Muscle layer of colon (tissue), 2 donors: ENCODE measurements around the gene CEP170B.

ENCODE experiments used
- H3K27ac ChIP-seq: one replicate; pipeline ENCODE4 v1.7.0; 2013; ENCODE audit warnings: low read depth, mild to moderate bottlenecking, low read length, moderate library complexity
- H3K27me3 ChIP-seq, 2 donors: one replicate each; pipeline ENCODE4 v1.7.0; 2013; ENCODE audit warnings: low read length in 2 of 2, mild to moderate bottlenecking in 2 of 2; ENCODE audit not compliant: insufficient read depth in 2 of 2, control insufficient read depth in 1 of 2
- H3K36me3 ChIP-seq: one replicate; pipeline ENCODE4 v1.7.0; 2013; ENCODE audit warnings: mild to moderate bottlenecking, low read length; ENCODE audit not compliant: insufficient read depth
- H3K4me1 ChIP-seq: one replicate; pipeline ENCODE4 v1.7.0; 2013; ENCODE audit warnings: mild to moderate bottlenecking, low read length; ENCODE audit not compliant: insufficient read depth
- H3K4me3 ChIP-seq, 2 donors: one replicate each; pipeline ENCODE4 v1.7.0; 2013; ENCODE audit warnings: low read length in 2 of 2, low read depth in 1 of 2, mild to moderate bottlenecking in 1 of 2, moderate library complexity in 1 of 2
- H3K9ac ChIP-seq: one replicate; pipeline ENCODE4 v1.7.0; 2013; ENCODE audit warnings: low read length
- H3K9me3 ChIP-seq: one replicate; pipeline ENCODE4 v1.7.0; 2013; ENCODE audit warnings: mild to moderate bottlenecking, low read length
- donor health status: abdominal sarcoma.
- donor health status: Adenocarcinoma of cecum.

The CEP170B gene

GRCh38 chr14:104930526-104931303, 65.6 kb downstream of the CEP170B start:
- H3K4me1 ChIP-seq: peaks cover 6% of the 10 kb centered on the region
- no peaks in the 10 kb centered on the region for H3K9me3 ChIP-seq
- no peak overlapping the region for H3K4me3 ChIP-seq
- no peaks in the 10 kb centered on the region for H3K27me3 ChIP-seq
- H3K36me3 ChIP-seq: no peaks in the 10 kb centered on the region
- H3K27ac ChIP-seq: no peak overlapping the region
- no peak overlapping the region for H3K9ac ChIP-seq

- no peaks in the 10 kb centered on the region for H3K27me3 ChIP-seq
- H3K36me3 ChIP-seq: no peaks in the 10 kb centered on the region
- H3K27ac ChIP-seq: no peak overlapping the region
- H3K4me3 ChIP-seq: no peak overlapping the region
- peaks cover 6% of the 10 kb centered on the region for H3K4me1 ChIP-seq
- no peaks in the 10 kb centered on the region for H3K9me3 ChIP-seq
- no peak overlapping the region for H3K9ac ChIP-seq
These were observed 66.3 kb downstream of the CEP170B start for GRCh38 chr14:104931304-104931770.

- peaks cover 6% of the 10 kb centered on the region for H3K4me1 ChIP-seq
- H3K27ac ChIP-seq: peak overlapping the region; percentile 78
- peak overlapping the region in 1 of 2 donors; percentile 41 for H3K4me3 ChIP-seq
- H3K9ac ChIP-seq: no peak overlapping the region
- peaks cover 2% of the 10 kb centered on the region for H3K36me3 ChIP-seq
- H3K27me3 ChIP-seq: no peaks in the 10 kb centered on the region
- H3K9me3 ChIP-seq: no peaks in the 10 kb centered on the region
These were observed 67.0 kb downstream of the CEP170B start for GRCh38 chr14:104931771-104932675.

- Histone ChIP-seq H3K4me3 (peak overlapping the region; percentile 41 to 68), H3K27me3 (no peaks in the 10 kb centered on the region), H3K9ac (no peak overlapping the region), H3K9me3 (no peaks in the 10 kb centered on the region), H3K27ac (peak overlapping the region; percentile 78), H3K4me1 (peaks cover 6% of the 10 kb centered on the region), H3K36me3 (peaks cover 11% of the 10 kb centered on the region)
These were observed 67.9 kb downstream of the CEP170B start for GRCh38 chr14:104932676-104933631.

- Histone ChIP-seq H3K4me1 (peaks cover 6% of the 10 kb centered on the region), H3K36me3 (peaks cover 22% of the 10 kb centered on the region), H3K27ac (no peak overlapping the region), H3K9me3 (no peaks in the 10 kb centered on the region), H3K9ac (no peak overlapping the region), H3K27me3 (no peaks in the 10 kb centered on the region), H3K4me3 (no peak overlapping the region)
These were observed 69.0 kb downstream of the CEP170B start for GRCh38 chr14:104933746-104934733.

- Histone ChIP-seq H3K9ac (no peak overlapping the region), H3K27me3 (no peaks in the 10 kb centered on the region), H3K27ac (no peak overlapping the region)
These were observed 70.1 kb downstream of the CEP170B start for GRCh38 chr14:104935026-104935650.

GRCh38 chr14:104935955-104936354, 70.9 kb downstream of the CEP170B start:
- Histone ChIP-seq H3K27me3 (no peaks in the 10 kb centered on the region), H3K9me3 (no peaks in the 10 kb centered on the region), H3K36me3 (peaks cover 41% of the 10 kb centered on the region), H3K9ac (no peak overlapping the region), H3K4me3 (no peak overlapping the region), H3K4me1 (peaks cover 6% of the 10 kb centered on the region), H3K27ac (no peak overlapping the region)

More at GRCh38 chr14:104935026-104935650, 70.1 kb downstream of the CEP170B start:
- peaks cover 6% of the 10 kb centered on the region for H3K4me1 ChIP-seq
- H3K4me3 ChIP-seq: no peak overlapping the region
- H3K9me3 ChIP-seq: no peaks in the 10 kb centered on the region
- H3K36me3 ChIP-seq: peaks cover 33% of the 10 kb centered on the region

- Histone ChIP-seq H3K4me3 (no peak overlapping the region), H3K27ac (no peak overlapping the region), H3K36me3 (peaks cover 47% of the 10 kb centered on the region), H3K9ac (no peak overlapping the region), H3K27me3 (no peaks in the 10 kb centered on the region), H3K4me1 (peaks cover 6% of the 10 kb centered on the region), H3K9me3 (no peaks in the 10 kb centered on the region)
These were observed 71.5 kb downstream of the CEP170B start for GRCh38 chr14:104936361-104937155.

GRCh38 chr14:104937161-104937560, 72.1 kb downstream of the CEP170B start:
- no peaks in the 10 kb centered on the region for H3K27me3 ChIP-seq
- no peak overlapping the region for H3K27ac ChIP-seq
- no peaks in the 10 kb centered on the region for H3K9me3 ChIP-seq
- peaks cover 6% of the 10 kb centered on the region for H3K4me1 ChIP-seq
- H3K4me3 ChIP-seq: no peak overlapping the region
- peaks cover 52% of the 10 kb centered on the region for H3K36me3 ChIP-seq
- H3K9ac ChIP-seq: no peak overlapping the region
